ENCODE data around the gene BLNK.

DNA sequence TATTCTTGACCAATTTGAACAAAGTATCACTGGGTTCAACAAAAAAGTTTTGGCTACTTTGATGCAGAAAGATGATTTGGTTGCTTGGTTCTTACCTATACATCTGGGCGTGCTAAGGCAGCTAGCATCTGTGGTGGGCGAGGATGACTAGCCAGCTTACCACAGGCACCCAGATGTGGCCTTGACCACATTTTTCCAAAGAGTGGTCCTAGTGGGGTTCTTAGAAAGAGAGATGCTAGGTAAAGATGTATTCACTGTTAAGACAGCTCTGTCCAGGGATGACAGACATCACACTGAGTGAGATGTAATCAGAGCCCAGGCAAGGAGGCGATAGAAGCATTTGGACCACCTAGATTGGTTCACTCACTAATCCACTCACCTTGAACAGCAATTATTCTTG lies 33.6 kb upstream of the BLNK start:
- TF ChIP-seq, protein P1, sequence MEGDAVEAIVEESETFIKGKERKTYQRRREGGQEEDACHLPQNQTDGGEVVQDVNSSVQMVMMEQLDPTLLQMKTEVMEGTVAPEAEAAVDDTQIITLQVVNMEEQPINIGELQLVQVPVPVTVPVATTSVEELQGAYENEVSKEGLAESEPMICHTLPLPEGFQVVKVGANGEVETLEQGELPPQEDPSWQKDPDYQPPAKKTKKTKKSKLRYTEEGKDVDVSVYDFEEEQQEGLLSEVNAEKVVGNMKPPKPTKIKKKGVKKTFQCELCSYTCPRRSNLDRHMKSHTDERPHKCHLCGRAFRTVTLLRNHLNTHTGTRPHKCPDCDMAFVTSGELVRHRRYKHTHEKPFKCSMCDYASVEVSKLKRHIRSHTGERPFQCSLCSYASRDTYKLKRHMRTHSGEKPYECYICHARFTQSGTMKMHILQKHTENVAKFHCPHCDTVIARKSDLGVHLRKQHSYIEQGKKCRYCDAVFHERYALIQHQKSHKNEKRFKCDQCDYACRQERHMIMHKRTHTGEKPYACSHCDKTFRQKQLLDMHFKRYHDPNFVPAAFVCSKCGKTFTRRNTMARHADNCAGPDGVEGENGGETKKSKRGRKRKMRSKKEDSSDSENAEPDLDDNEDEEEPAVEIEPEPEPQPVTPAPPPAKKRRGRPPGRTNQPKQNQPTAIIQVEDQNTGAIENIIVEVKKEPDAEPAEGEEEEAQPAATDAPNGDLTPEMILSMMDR (IDR thresholded peaks at IDR 0.05; ENCODE audit: borderline replicate concordance, extremely low read depth, low read length, poor library complexity, severe bottlenecking), result no peak
- no peak for TF ChIP-seq EZH2 (IDR thresholded peaks at IDR 0.05; ENCODE audit: borderline replicate concordance, low read depth, low read length, severe bottlenecking)

Data from DND-41 (cell line).